GM10266 (cell line): Measurements from ENCODE around the gene PABPC1L.

ENCODE experiments used
- DNase-seq: peaks from one replicate; pipeline ENCODE4 v3.0.0; 2012; ENCODE audit errors: extremely low spot score
- CTCF ChIP-seq: IDR thresholded peaks from 2 replicates; pipeline ENCODE4 v1.5.1; 2012; ENCODE audit warnings: mild to moderate bottlenecking, low read depth; ENCODE audit not compliant: control insufficient read depth, insufficient read depth; ENCODE audit errors: missing control alignments

PABPC1L gene

GRCh38 chr20:44883214-44883902 lies 26.5 kb upstream of the PABPC1L start:
- TF ChIP-seq CTCF = no peak
- DNase-seq = no peak

GRCh38 chr20:44884907-44885391 lies 24.9 kb upstream of the PABPC1L start:
- no peak for DNase-seq
- TF ChIP-seq CTCF = no peak

- peak; percentile 96 for DNase-seq
- no peak for TF ChIP-seq CTCF
Observed at GRCh38 chr20:44885392-44886265, 24.2 kb upstream of the PABPC1L start, which contains the start of gene YWHAB. TSS of gene YWHAB (plus strand) at chr20:44885705. CDS start at chr20:44901534, 15,829 bp downstream.

GRCh38 chr20:44886266-44886651 lies 23.6 kb upstream of the PABPC1L start:
- no peak for DNase-seq
- TF ChIP-seq CTCF = no peak

- TF ChIP-seq CTCF = no peak
- DNase-seq = no peak
Observed at GRCh38 chr20:44886828-44887227, 23.0 kb upstream of the PABPC1L start.

- no peak for DNase-seq
- TF ChIP-seq CTCF = no peak
Observed at GRCh38 chr20:44887466-44887865, 22.4 kb upstream of the PABPC1L start.
